Activated naive CD4-positive, alpha-beta T cell treated with anti-CD3 and anti-CD28 coated beads for 36 hours (primary cell): ENCODE measurements around the gene HOXB13. TPM values are rescaled to one million over a fixed set of nuclear protein-coding genes. Genes with fewer than 3 reads are reported as not detected.

Source experiments
- CTCF ChIA-PET: fragments of 350-600 bp; sonication (Branson Sonifier 250); formaldehyde crosslinking; loops from one replicate; lab custom pipeline; 2021; ENCODE audit warnings: antibody characterized with exemption; lab: Charles Lee
- DNase-seq: peaks from one replicate; pipeline ENCODE4 v3.0.0-alpha.2; 2020
- H3K27ac Mint-ChIP-seq: one replicate; pipeline ENCODE4 v1.8.0; 2021; ENCODE audit warnings: mild to moderate bottlenecking, mixed read lengths
- H3K27me3 Mint-ChIP-seq: one replicate; pipeline ENCODE4 v1.8.0; 2021; ENCODE audit warnings: low read depth, mixed read lengths
- H3K36me3 Mint-ChIP-seq: one replicate; pipeline ENCODE4 v1.8.0; 2021; ENCODE audit warnings: low read depth, mixed read lengths
- H3K4me1 Mint-ChIP-seq: one replicate; pipeline ENCODE4 v1.8.0; 2021; ENCODE audit warnings: low read depth, mixed read lengths
- H3K4me3 Mint-ChIP-seq: one replicate; pipeline ENCODE4 v1.8.0; 2021; ENCODE audit warnings: mild to moderate bottlenecking, moderate library complexity, mixed read lengths
- H3K9me3 Mint-ChIP-seq: one replicate; pipeline ENCODE4 v1.8.0; 2021; ENCODE audit warnings: mixed read lengths
- intact Hi-C: fragments of 100-400 bp; cut with micrococcal nuclease; formaldehyde crosslinking; loops from one replicate; pipeline ENCODE4 v1.15.1; 2023
- total RNA-seq, 2 experiments: library from RNA; stranded (reverse); gene quantifications; one replicate each; pipeline ENCODE4 v1.2.3, GENCODE V29; 2021

The HOXB13 gene
- total RNA-seq, 2 experiments from 2014 or later, result not detected

GRCh38 chr17:48715496-48716399, 12.8 kb downstream of the HOXB13 start:
- Mint-ChIP-seq H3K4me1 (peaks cover 13% of the 10 kb centered on the region), H3K27ac (no peak overlapping the region), H3K27me3 (peaks cover 52% of the 10 kb centered on the region), H3K9me3 (no peaks in the 10 kb centered on the region), H3K4me3 (no peak overlapping the region), H3K36me3 (no peaks in the 10 kb centered on the region)
- intact Hi-C loops, result no loop called here
- DNase-seq, result no peak
- CTCF ChIA-PET, result interaction anchor here (0.7 to 1.1 kb wide), 3 partner anchors 9 to 317 kb away, joined by 3 to 8 read pairs (median 3); no protein-coding TSS in a partner anchor

- H3K27ac Mint-ChIP-seq, result no peak overlapping the region
- intact Hi-C loops, result no loop called here
- DNase-seq, result no peak
- H3K36me3 Mint-ChIP-seq, result no peaks in the 10 kb centered on the region
- no peak overlapping the region for H3K4me3 Mint-ChIP-seq
- no peaks in the 10 kb centered on the region for H3K9me3 Mint-ChIP-seq
- H3K4me1 Mint-ChIP-seq, result no peaks in the 10 kb centered on the region
- CTCF ChIA-PET, result no interaction called here
- H3K27me3 Mint-ChIP-seq, result peaks cover 44% of the 10 kb centered on the region
Measured at GRCh38 chr17:48711128-48711527, 17.4 kb downstream of the HOXB13 start.

GRCh38 chr17:48704361-48705248, 23.9 kb downstream of the HOXB13 start:
- Mint-ChIP-seq H3K4me1 (no peaks in the 10 kb centered on the region), H3K27ac (no peak overlapping the region), H3K4me3 (no peak overlapping the region), H3K27me3 (peaks cover 52% of the 10 kb centered on the region), H3K36me3 (no peaks in the 10 kb centered on the region), H3K9me3 (no peaks in the 10 kb centered on the region)
- DNase-seq, result no peak
- CTCF ChIA-PET, result interaction anchor here (0.7 to 1.8 kb wide), 5 partner anchors 15 to 174 kb away, joined by 3 to 5 read pairs (median 3); no protein-coding TSS in a partner anchor
- intact Hi-C loops, result no loop called here

- no peak for DNase-seq
- Mint-ChIP-seq H3K27ac (no peak overlapping the region), H3K36me3 (no peaks in the 10 kb centered on the region), H3K4me3 (no peak overlapping the region), H3K9me3 (no peaks in the 10 kb centered on the region), H3K4me1 (no peaks in the 10 kb centered on the region), H3K27me3 (peaks cover 44% of the 10 kb centered on the region)
- CTCF ChIA-PET, result interaction anchor here (0.8 kb wide), 2 partner anchors 31 to 136 kb away, joined by 3 to 4 read pairs; no protein-coding TSS in a partner anchor
- intact Hi-C loops, result no loop called here
Measured at GRCh38 chr17:48701864-48702532, 26.6 kb downstream of the HOXB13 start.

- intact Hi-C loops, result no loop called here
- Mint-ChIP-seq H3K36me3 (no peaks in the 10 kb centered on the region), H3K27me3 (peaks cover 23% of the 10 kb centered on the region), H3K9me3 (peaks cover 1% of the 10 kb centered on the region), H3K4me1 (no peaks in the 10 kb centered on the region), H3K27ac (no peak overlapping the region), H3K4me3 (no peak overlapping the region)
- CTCF ChIA-PET, result interaction anchor here (0.9 to 1.5 kb wide), 3 partner anchors 14 to 97 kb away, joined by 3 read pairs; no protein-coding TSS in a partner anchor
- no peak for DNase-seq
Measured at GRCh38 chr17:48693178-48693577, 35.4 kb downstream of the HOXB13 start.

GRCh38 chr17:48692049-48692448, 36.5 kb downstream of the HOXB13 start:
- H3K4me1 Mint-ChIP-seq, result no peaks in the 10 kb centered on the region
- CTCF ChIA-PET, result interaction anchor here (1.3 to 1.5 kb wide), 2 partner anchors 13 to 21 kb away, joined by 3 read pairs; no protein-coding TSS in a partner anchor
- peaks cover 18% of the 10 kb centered on the region for H3K27me3 Mint-ChIP-seq
- intact Hi-C loops, result no loop called here
- DNase-seq, result no peak
- no peaks in the 10 kb centered on the region for H3K36me3 Mint-ChIP-seq
- peaks cover 1% of the 10 kb centered on the region for H3K9me3 Mint-ChIP-seq
- no peak overlapping the region for H3K4me3 Mint-ChIP-seq
- no peak overlapping the region for H3K27ac Mint-ChIP-seq

GRCh38 chr17:48690655-48691054, 37.9 kb downstream of the HOXB13 start:
- DNase-seq, result no peak
- peaks cover 1% of the 10 kb centered on the region for H3K9me3 Mint-ChIP-seq
- peaks cover 7% of the 10 kb centered on the region for H3K27me3 Mint-ChIP-seq
- H3K36me3 Mint-ChIP-seq, result no peaks in the 10 kb centered on the region
- H3K4me3 Mint-ChIP-seq, result no peak overlapping the region
- intact Hi-C loops, result no loop called here
- no peak overlapping the region for H3K27ac Mint-ChIP-seq
- no peaks in the 10 kb centered on the region for H3K4me1 Mint-ChIP-seq
- CTCF ChIA-PET, result interaction anchor here (0.7 to 1.0 kb wide), 2 partner anchors 12 to 354 kb away, joined by 3 read pairs; no protein-coding TSS in a partner anchor

GRCh38 chr17:48681609-48682008, 46.9 kb downstream of the HOXB13 start:
- no peaks in the 10 kb centered on the region for H3K9me3 Mint-ChIP-seq
- intact Hi-C loops, result no loop called here
- H3K27ac Mint-ChIP-seq, result no peak overlapping the region
- no peaks in the 10 kb centered on the region for H3K36me3 Mint-ChIP-seq
- DNase-seq, result no peak
- H3K27me3 Mint-ChIP-seq, result peaks cover 20% of the 10 kb centered on the region
- CTCF ChIA-PET, result interaction anchor here (0.7 to 4.8 kb wide), 5 partner anchors 43 to 282 kb away, joined by 3 to 50 read pairs (median 26); partner anchors contain the start of gene PRAC2
- H3K4me1 Mint-ChIP-seq, result peaks cover 4% of the 10 kb centered on the region
- no peak overlapping the region for H3K4me3 Mint-ChIP-seq

GRCh38 chr17:48679385-48680096, 49.0 kb downstream of the HOXB13 start:
- DNase-seq, result no peak
- intact Hi-C loops, result loop anchor here (2.0 to 5.0 kb wide), 3 partner anchors 45 to 128 kb away; no protein-coding TSS in a partner anchor
- Mint-ChIP-seq H3K27ac (no peak overlapping the region), H3K9me3 (no peaks in the 10 kb centered on the region), H3K27me3 (peaks cover 20% of the 10 kb centered on the region), H3K4me1 (peaks cover 4% of the 10 kb centered on the region), H3K4me3 (no peak overlapping the region), H3K36me3 (no peaks in the 10 kb centered on the region)
- CTCF ChIA-PET, result interaction anchor here (0.5 to 4.8 kb wide), 45 partner anchors 8 to 617 kb away, joined by 3 to 50 read pairs (median 6); partner anchors contain the start of genes HOXB5 and PRAC2

- Mint-ChIP-seq H3K27ac (no peak overlapping the region), H3K9me3 (no peaks in the 10 kb centered on the region), H3K4me3 (no peak overlapping the region), H3K36me3 (no peaks in the 10 kb centered on the region), H3K27me3 (peaks cover 20% of the 10 kb centered on the region), H3K4me1 (peaks cover 4% of the 10 kb centered on the region)
- CTCF ChIA-PET, result interaction anchor here (0.5 to 4.8 kb wide), 58 partner anchors 8 to 1935 kb away, joined by 3 to 50 read pairs (median 4); partner anchors contain the start of genes HOXB13, HOXB5 and PRAC2
- intact Hi-C loops, result loop anchor here (1.0 to 5.0 kb wide), 5 partner anchors 46 to 354 kb away; no protein-coding TSS in a partner anchor
- peak; percentile 74 for DNase-seq
Measured at GRCh38 chr17:48678141-48678971, 50.2 kb downstream of the HOXB13 start.
